GM19328 (cell line): ENCODE data around the gene INTS3.
A peak's percentile ranks its signal among the peaks of the same experiment; 100 is the strongest.

Source experiments
- ATAC-seq: cut with Tn5 transposase; IDR thresholded peaks from one replicate; pipeline ENCODE4 v1.9.1; 2021; ENCODE audit warnings: mild to moderate bottlenecking, moderate library complexity; ENCODE audit not compliant: unreplicated experiment

The INTS3 gene

GRCh38 chr1:153727463-153728304 lies at the start of gene INTS3:
Gene INTS3, plus strand, starts transcription at chr1:153728050. Its CDS starts 585 bp downstream, at chr1:153728635.
- peak; percentile 97 for ATAC-seq

GRCh38 chr1:153678519-153679336 lies 49.1 kb upstream of the INTS3 start, which contains the start of gene NPR1:
Gene NPR1, plus strand, starts transcription at chr1:153678688. Its CDS starts 421 bp downstream, at chr1:153679109.
- ATAC-seq: no peak

DNA sequence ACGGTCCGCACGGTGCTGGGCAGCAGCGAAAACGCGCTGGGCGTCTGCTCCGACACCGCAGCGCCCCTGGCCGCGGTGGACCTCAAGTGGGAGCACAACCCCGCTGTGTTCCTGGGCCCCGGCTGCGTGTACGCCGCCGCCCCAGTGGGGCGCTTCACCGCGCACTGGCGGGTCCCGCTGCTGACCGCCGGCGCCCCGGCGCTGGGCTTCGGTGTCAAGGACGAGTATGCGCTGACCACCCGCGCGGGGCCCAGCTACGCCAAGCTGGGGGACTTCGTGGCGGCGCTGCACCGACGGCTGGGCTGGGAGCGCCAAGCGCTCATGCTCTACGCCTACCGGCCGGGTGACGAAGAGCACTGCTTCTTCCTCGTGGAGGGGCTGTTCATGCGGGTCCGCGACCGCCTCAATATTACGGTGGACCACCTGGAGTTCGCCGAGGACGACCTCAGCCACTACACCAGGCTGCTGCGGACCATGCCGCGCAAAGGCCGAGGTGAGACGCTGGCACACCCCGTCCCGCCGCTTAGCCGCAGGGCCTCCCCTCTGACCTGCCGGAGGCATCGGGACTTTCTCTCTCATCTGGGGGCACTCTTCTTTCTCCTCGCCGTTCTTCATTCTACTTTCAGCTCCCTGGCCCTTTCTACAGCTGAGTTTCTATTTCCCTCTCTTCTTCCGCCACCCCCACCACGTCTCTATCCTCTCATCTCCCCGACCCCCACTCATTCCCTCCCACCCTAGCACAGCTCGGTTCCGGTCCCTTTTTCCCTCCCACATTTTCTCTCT lies 48.3 kb upstream of the INTS3 start:
- no peak for ATAC-seq

- no peak for ATAC-seq
Measured at GRCh38 chr1:153680120-153680403, 47.8 kb upstream of the INTS3 start.

DNA sequence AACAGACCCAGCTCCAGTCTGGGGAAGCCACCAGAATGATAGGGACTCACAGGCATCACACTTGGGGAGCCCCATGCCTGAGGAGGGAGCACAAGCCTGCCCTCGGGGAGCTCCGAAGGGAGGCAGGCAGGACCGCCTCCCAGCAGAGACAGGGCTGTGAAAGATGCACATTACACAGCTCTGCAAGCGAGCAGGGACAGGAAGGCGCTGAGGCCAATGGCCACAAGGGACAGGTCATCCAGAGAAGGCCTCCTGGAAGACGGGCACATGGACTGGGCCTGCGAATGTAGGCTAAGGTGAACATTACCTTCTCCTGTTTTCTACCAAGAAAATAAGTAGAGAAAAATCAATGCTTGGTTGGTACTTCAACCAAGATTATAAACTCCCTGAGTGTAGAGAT lies 45.1 kb upstream of the INTS3 start:
- no peak for ATAC-seq

GRCh38 chr1:153683854-153684253 lies 44.0 kb upstream of the INTS3 start:
- no peak for ATAC-seq

- ATAC-seq: no peak
Measured at GRCh38 chr1:153684892-153685291, 43.0 kb upstream of the INTS3 start.

GRCh38 chr1:153685544-153686340 lies 42.1 kb upstream of the INTS3 start:
- ATAC-seq: no peak

DNA sequence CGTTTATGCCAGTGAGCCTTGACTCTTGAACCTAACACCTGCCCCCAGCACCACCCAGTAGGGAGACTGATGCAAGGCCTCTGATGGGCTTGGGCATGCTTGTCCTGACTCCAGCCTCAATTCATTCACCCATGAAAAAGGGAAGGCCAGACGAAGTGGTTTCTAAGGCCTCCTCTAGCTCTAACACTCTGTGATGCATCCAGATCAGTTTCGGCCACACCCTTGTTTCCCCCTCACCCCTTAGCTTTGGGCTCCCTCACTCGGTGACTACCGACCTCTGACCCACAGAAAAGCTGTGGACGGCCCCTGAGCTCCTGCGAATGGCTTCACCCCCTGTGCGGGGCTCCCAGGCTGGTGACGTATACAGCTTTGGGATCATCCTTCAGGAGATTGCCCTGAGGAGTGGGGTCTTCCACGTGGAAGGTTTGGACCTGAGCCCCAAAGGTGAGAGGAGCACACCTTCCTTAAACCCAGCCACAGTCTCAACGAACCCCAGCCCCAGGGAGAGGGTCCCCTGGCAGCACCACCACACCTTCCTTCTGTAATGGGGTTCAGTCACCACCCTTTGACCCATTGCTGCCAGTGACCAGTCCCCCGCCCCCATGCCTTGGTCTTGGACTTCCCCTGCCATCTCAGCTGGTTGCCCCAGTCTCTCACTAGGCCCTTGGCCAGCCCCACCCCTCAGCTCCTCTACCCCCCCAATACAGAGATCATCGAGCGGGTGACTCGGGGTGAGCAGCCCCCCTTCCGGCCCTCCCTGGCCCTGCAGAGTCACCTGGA lies 40.3 kb upstream of the INTS3 start:
- no peak for ATAC-seq

DNA sequence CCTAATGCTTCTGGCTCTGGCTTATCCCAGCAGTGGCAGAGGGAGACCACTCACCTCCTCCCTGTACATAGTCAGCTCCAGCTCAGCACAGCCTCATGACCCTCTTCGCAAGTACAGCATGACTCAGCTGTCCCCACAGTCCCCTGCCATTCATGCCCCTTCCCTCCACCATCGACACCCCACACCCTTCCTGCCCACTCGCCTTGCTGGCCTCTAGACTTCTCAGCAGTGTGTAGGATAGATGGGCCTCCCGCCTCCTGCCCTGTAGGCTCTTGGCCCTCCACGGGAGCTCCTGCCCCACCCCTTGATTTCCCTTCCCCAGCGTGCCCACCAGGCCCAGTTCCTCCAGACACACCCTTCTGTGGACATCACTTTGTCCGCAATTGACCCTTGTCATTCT lies 39.6 kb upstream of the INTS3 start:
- no peak for ATAC-seq

GRCh38 chr1:153688736-153689328 lies 39.0 kb upstream of the INTS3 start:
- ATAC-seq: no peak

- no peak for ATAC-seq
Measured at GRCh38 chr1:153693466-153693865, 34.4 kb upstream of the INTS3 start.

DNA sequence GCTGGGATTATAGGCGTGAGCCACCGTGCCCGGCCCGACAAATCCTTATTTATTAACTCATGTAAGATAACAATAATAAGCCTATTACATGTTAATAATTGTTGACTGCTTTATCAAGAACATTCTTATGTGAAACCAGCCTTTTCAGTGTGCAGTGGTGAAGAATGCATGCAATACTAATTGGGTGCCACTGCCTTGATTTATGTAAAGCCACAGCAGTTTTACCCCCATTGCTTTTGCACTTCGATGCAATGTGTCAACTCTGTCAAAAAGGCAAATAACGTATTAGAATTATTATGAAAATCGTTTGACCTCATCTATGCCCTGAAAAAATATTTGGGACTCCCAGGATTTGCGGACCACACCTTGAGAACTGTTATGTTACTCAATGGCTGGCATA lies 31.1 kb upstream of the INTS3 start:
- ATAC-seq: no peak

- no peak for ATAC-seq
Measured at GRCh38 chr1:153697191-153698019, 30.4 kb upstream of the INTS3 start.

DNA sequence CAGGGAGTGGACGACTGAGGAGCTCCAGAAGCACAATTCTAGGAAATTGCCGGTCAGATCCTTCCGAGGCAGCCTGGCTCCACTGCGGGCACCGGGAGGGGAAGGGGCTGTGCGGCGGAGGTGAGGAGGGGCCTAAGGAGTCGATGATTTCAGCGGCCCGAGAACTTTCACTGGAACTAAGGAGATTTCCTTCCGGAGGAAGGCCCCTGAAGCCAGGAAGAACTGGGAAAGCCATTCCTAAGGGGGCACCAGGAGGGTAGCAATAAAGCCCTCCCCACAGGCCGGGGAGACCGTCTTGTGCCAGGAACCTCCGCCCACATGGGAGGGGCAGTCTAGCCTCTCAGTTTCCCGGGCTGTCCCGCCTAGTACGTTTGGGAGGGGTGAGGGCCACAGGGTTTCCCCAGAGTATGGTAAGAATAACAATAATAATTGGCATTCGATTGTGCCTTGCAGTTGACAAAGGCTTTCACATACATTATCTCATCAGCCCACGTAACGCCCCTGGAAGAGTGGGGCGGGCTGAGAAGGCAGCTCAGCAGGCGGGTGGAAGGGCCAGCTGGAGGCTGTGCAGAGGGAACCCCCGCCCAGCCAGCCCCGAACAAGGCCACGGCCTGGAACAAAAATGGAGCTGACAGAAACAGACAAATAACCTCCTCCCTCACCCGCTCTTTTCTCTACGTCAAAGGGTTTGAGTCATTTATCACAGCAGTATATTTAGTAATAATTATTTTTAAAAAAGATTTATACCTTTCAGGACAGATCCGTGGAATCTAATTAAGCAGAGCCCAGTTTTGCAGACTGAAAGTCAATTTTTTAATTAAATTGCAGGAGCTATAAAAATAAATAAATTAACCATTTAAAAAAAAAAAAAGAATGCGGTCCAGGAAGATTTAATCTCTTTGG lies 29.6 kb upstream of the INTS3 start:
- ATAC-seq: no peak

DNA sequence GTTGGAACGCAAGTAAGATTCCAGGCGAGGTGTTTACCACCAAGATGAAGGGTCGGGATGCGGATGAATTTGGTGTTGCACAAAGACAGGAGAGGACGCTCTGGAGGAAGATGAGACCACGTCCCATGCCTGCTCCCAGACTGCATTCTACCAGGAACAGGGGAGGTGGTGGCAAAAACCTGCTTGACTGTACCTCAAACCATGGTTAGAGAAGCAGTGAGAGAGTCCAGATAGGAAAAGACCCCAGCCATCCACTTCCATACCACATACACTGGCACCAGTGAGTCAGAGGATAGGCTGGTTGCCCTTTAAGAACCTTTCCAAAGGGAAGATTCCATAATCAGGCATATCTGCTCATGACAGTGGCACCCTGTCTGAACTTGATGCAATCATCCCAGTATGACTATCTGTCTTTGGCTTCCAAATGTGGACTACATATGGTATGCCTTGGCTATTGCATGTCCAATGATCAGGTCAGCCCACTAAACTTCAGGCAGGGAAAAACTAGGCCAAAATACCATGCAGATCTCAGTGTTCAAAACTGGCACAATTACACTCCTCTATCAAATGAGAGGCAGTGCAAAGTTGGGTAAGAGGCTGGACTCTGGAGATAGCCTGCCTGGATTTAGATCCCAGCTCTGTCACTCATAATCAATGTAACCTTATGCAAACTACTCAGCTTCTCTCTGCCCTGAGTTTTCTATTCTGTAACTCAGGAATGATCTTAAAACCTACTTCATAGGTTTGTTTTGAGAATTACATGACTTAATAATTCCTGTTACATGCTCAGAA lies 28.7 kb upstream of the INTS3 start:
- no peak for ATAC-seq

DNA sequence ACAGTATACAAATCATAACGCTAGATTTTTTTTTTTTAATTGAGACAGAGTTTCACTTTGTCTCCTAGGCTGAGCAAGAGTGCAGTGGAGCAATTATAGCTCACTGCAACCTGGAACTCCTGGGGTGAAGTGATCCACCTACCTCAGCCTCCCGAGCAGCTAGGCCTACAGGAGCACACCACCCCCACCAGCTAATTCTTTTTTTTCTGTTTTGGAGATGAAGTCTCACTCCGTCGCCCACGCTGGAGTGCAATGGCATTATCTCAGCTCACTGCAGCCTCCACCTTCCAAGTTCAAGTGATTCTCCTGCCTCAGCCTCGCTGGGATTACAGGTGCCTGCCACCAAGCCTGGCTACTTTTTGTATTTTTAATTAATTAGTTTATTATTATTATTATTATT lies 28.1 kb upstream of the INTS3 start:
- ATAC-seq: no peak
